GM23338 (cell line): ENCODE measurements around the gene UBE2E2. TPM values are rescaled to one million over a fixed set of nuclear protein-coding genes. Genes with fewer than 3 reads are reported as not detected.

Experiments used
- ATAC-seq: fragments of 200-7000 bp; cut with Tn5 transposase; 3 replicates; pipeline ENCODE4 v1.9.1; 2020
- DNase-seq: peaks from one replicate; pipeline ENCODE4 v3.0.0-alpha.2; 2015; ENCODE audit warnings: low spot score
- H2AFZ ChIP-seq: fragments of 200-600 bp; sonication (generic); 2 replicates; pipeline ENCODE4 v1.8.0; 2016; ENCODE audit warnings: antibody characterized with exemption, mild to moderate bottlenecking, moderate library complexity
- H3F3A ChIP-seq: fragments of 200-600 bp; sonication (generic); replicated peaks from 2 replicates; pipeline ENCODE4 v1.8.0; 2017; ENCODE audit warnings: antibody characterized with exemption, mixed run types, low read depth
- H3K27ac ChIP-seq: fragments of 200-600 bp; sonication (generic); 2 replicates; pipeline ENCODE4 v1.6.1; 2016; ENCODE audit warnings: low read depth
- H3K27me3 ChIP-seq: fragments of 200-600 bp; sonication (generic); 2 replicates; pipeline ENCODE4 v1.8.0; 2016; ENCODE audit warnings: mild to moderate bottlenecking, mixed run types, moderate library complexity; ENCODE audit not compliant: insufficient read depth
- H3K36me3 ChIP-seq: fragments of 200-600 bp; sonication (generic); 2 replicates; pipeline ENCODE4 v1.8.0; 2016; ENCODE audit warnings: mild to moderate bottlenecking; ENCODE audit not compliant: insufficient read depth
- H3K4me1 ChIP-seq: fragments of 200-600 bp; sonication (generic); 2 replicates; pipeline ENCODE4 v1.8.0; 2016; ENCODE audit warnings: mild to moderate bottlenecking, moderate library complexity; ENCODE audit not compliant: insufficient read depth
- H3K4me2 ChIP-seq: fragments of 200-600 bp; sonication (generic); 2 replicates; pipeline ENCODE4 v1.7.1; 2017; ENCODE audit warnings: mixed run types
- H3K4me3 ChIP-seq: fragments of 200-600 bp; sonication (generic); 2 replicates; pipeline ENCODE4 v1.6.1; 2016; ENCODE audit warnings: mixed run types
- H3K79me2 ChIP-seq: fragments of 200-600 bp; sonication (generic); replicated peaks from 2 replicates; pipeline ENCODE4 v1.8.0; 2017; ENCODE audit warnings: mild to moderate bottlenecking; ENCODE audit not compliant: insufficient read depth
- H3K9me2 ChIP-seq: fragments of 200-600 bp; sonication (generic); 2 replicates; pipeline ENCODE4 v1.8.0; 2017; ENCODE audit not compliant: insufficient read depth
- H4K20me1 ChIP-seq: fragments of 200-600 bp; sonication (generic); replicated peaks from 2 replicates; pipeline ENCODE4 v1.8.0; 2017; ENCODE audit warnings: mild to moderate bottlenecking; ENCODE audit not compliant: insufficient read depth
- H3K27ac Mint-ChIP-seq: 2 replicates; pipeline ENCODE4 v1.8.0; 2020; ENCODE audit warnings: inconsistent platforms, mild to moderate bottlenecking, moderate library complexity, mixed read lengths
- H3K27me3 Mint-ChIP-seq: 3 replicates; pipeline ENCODE4 v1.8.0; 2022; ENCODE audit warnings: low read depth, mild to moderate bottlenecking, moderate library complexity, mixed read lengths, inconsistent platforms; ENCODE audit not compliant: insufficient read depth, poor library complexity
- H3K36me3 Mint-ChIP-seq: 3 replicates; pipeline ENCODE4 v1.8.0; 2021; ENCODE audit warnings: low read depth, mild to moderate bottlenecking, inconsistent platforms, moderate library complexity, mixed read lengths
- H3K4me1 Mint-ChIP-seq: 3 replicates; pipeline ENCODE4 v1.8.0; 2020; ENCODE audit warnings: mild to moderate bottlenecking, inconsistent platforms, mixed read lengths
- H3K4me3 Mint-ChIP-seq: 3 replicates; pipeline ENCODE4 v1.8.0; 2021; ENCODE audit warnings: moderate library complexity, mild to moderate bottlenecking, inconsistent platforms, mixed read lengths
- H3K9me3 Mint-ChIP-seq: 3 replicates; pipeline ENCODE4 v1.8.0; 2020; ENCODE audit warnings: moderate library complexity, mild to moderate bottlenecking, inconsistent platforms, mixed read lengths
- CREB1 ChIP-seq: fragments of 250-450 bp; sonication (Bioruptor Pico); IDR thresholded peaks from 2 replicates; pipeline ENCODE4 v1.5.0; 2020; ENCODE audit warnings: low read depth, mild to moderate bottlenecking, moderate library complexity
- CTCF ChIP-seq, 2 experiments: fragments of 200-600 bp in 1 of 2; sonication (generic) in 1 of 2; conservative IDR thresholded peaks; 2 replicates each; pipeline versions ENCODE4 v1.5.1 to v1.6.1; 2016 to 2017; ENCODE audit warnings: antibody characterized with exemption in 2 of 2, low read depth in 2 of 2, mild to moderate bottlenecking in 2 of 2, moderate library complexity in 1 of 2
- ETS1 ChIP-seq: IDR thresholded peaks from 2 replicates; pipeline ENCODE4 v1.6.1; 2016; ENCODE audit warnings: antibody characterized with exemption
- EZH2 ChIP-seq: fragments of 200-600 bp; sonication (generic); IDR thresholded peaks from one replicate; pipeline ENCODE4 v1.8.0; 2017; ENCODE audit warnings: antibody characterized with exemption, mild to moderate bottlenecking, low read depth; ENCODE audit not compliant: unreplicated experiment
- EZH2phosphoT487 ChIP-seq: fragments of 200-600 bp; sonication (generic); IDR thresholded peaks from one replicate; pipeline ENCODE4 v1.8.1; 2018; ENCODE audit warnings: antibody characterized with exemption; ENCODE audit not compliant: unreplicated experiment
- JUNB ChIP-seq: IDR thresholded peaks from one replicate; pipeline ENCODE4 v1.6.1; 2016; ENCODE audit warnings: antibody characterized with exemption; ENCODE audit not compliant: unreplicated experiment
- NANOG ChIP-seq: IDR thresholded peaks from 2 replicates; pipeline ENCODE4 v1.6.1; 2016; ENCODE audit warnings: antibody characterized with exemption, borderline replicate concordance
- POLR2AphosphoS5 ChIP-seq: IDR thresholded peaks from 2 replicates; pipeline ENCODE4 v1.6.1; 2016; ENCODE audit warnings: antibody characterized with exemption, low read depth
- REST ChIP-seq: IDR thresholded peaks from one replicate; pipeline ENCODE4 v1.6.1; 2018; ENCODE audit warnings: antibody characterized with exemption; ENCODE audit not compliant: unreplicated experiment
- STAT1 ChIP-seq: IDR thresholded peaks from one replicate; pipeline ENCODE4 v1.6.1; 2016; ENCODE audit warnings: antibody characterized with exemption; ENCODE audit not compliant: unreplicated experiment
- ZNF114 ChIP-seq: fragments of 250-450 bp; sonication (Bioruptor Pico); IDR thresholded peaks from 2 replicates; pipeline ENCODE4 v1.5.0; 2020; ENCODE audit warnings: mild to moderate bottlenecking, moderate library complexity
- ZNF331 ChIP-seq: fragments of 250-450 bp; sonication (Bioruptor Pico); IDR thresholded peaks from 2 replicates; pipeline ENCODE4 v1.5.0; 2020; ENCODE audit warnings: low read depth, mild to moderate bottlenecking, moderate library complexity
- ZNF462 ChIP-seq: fragments of 250-450 bp; sonication (Bioruptor Pico); IDR thresholded peaks from 2 replicates; pipeline ENCODE4 v1.5.0; 2020; ENCODE audit warnings: mild to moderate bottlenecking, moderate library complexity
- polyA plus RNA-seq: library from polyadenylated mRNA; unstranded; fragments of >200 nt; fragmentation: Nextera tagmentation; extraction: Ambion mirVana; gene quantifications from 2 replicates; pipeline ENCODE4 v1.2.1, GENCODE V29; 2016
- total RNA-seq: library from RNA; depleted of rRNA; stranded (reverse); fragments of >200 nt; shearing (Covaris generic); gene quantifications from 2 replicates; pipeline ENCODE4 v1.2.3, GENCODE V29; 2014

Gene UBE2E2
- total and polyA plus RNA-seq, 2 experiments from 2014 or later, result 86.9 to 169 TPM

- peaks cover 4% of the 10 kb centered on the region; the same call in 1 of the 3 replicates for H3K36me3 Mint-ChIP-seq
- H3K27ac Mint-ChIP-seq, result no peak overlapping the region
- Histone ChIP-seq H3K27ac (no peak overlapping the region), H2AFZ (no peak overlapping the region), H3K4me2 (no peak overlapping the region), H3K4me1 (no peaks in the 10 kb centered on the region), H3K36me3 (no peaks in the 10 kb centered on the region), H3K79me2 (peaks cover 72% of the 10 kb centered on the region), H3F3A (no peaks in the 10 kb centered on the region), H3K9me2 (no peaks in the 10 kb centered on the region; the same call in 1 of the 2 replicates), H4K20me1 (peaks cover 4% of the 10 kb centered on the region; the same call in 1 of the 2 replicates), H3K27me3 (no peaks in the 10 kb centered on the region), H3K4me3 (no peak overlapping the region)
- H3K9me3 Mint-ChIP-seq, result no peaks in the 10 kb centered on the region
- DNase-seq (no peak), ATAC-seq (no peak)
- H3K4me1 Mint-ChIP-seq, result peaks cover 3% of the 10 kb centered on the region; the same call in 1 of the 3 replicates
- H3K4me3 Mint-ChIP-seq, result no peak overlapping the region
- TF ChIP-seq CTCF (conservative IDR thresholded peaks at IDR 0.05; ENCODE audit: low read depth in 2 of 2) (no peak), ZNF462 (CRISPR knock-in tag) (no peak), STAT1 (no peak), CREB1 (CRISPR knock-in tag) (no peak), EZH2 (no peak), NANOG (no peak), EZH2phosphoT487 (no peak), REST (no peak), ETS1 (no peak), JUNB (no peak), POLR2AphosphoS5 (no peak), ZNF331 (CRISPR knock-in tag) (no peak), ZNF114 (CRISPR knock-in tag) (no peak)
- H3K27me3 Mint-ChIP-seq, result peaks cover 2% of the 10 kb centered on the region
Measured at GRCh38 chr3:23259515-23259914, 56.4 kb downstream of the UBE2E2 start.
